ENCODE results near the gene SARDH.

- no peak for TF ChIP-seq CTCF (IDR thresholded peaks at IDR 0.05 in 8 of 11, conservative IDR thresholded peaks at IDR 0.05 in 3 of 11)
- TF ChIP-seq POLR2A (IDR thresholded peaks at IDR 0.05): no peak
- no peak for TF ChIP-seq POLR2AphosphoS5 (IDR thresholded peaks at IDR 0.05)
Observed at GRCh38 chr9:133732639-133733408, 5.3 kb downstream of the SARDH start.

All from spleen (tissue), 7 donors.